ENCODE measurements around the gene FGF7. TPM values are rescaled to one million over a fixed set of nuclear protein-coding genes. Genes with fewer than 3 reads are reported as not detected.

Gene FGF7
- total and polyA plus RNA-seq, 10 of the 15 experiments (the other 5 are each of a cell fraction or from before 2014, with no cell fraction given): 0.08 TPM; not detected in 9

- POLR2A ChIA-PET: no interaction called here
- CTCF ChIA-PET: no interaction called here
- Histone ChIP-seq H3K79me2 (ENCODE audit: control insufficient read depth, insufficient read depth, low read length) (no peaks in the 10 kb centered on the region), H3K4me3 (no peak overlapping the region), H3K36me3 (ENCODE audit: control insufficient read depth in 2 of 2, insufficient read depth in 2 of 2, low read length in 1 of 2) (no peaks in the 10 kb centered on the region), H2AFZ (ENCODE audit: control insufficient read depth, low read depth, low read length) (no peak overlapping the region), H3K27ac (ENCODE audit: control insufficient read depth, insufficient read depth) (no peak overlapping the region), H3K4me1 (ENCODE audit: control insufficient read depth, insufficient read depth, low read length) (no peaks in the 10 kb centered on the region), H3K27me3 (replicated peaks in 1 of 2; ENCODE audit: control insufficient read depth in 2 of 2, insufficient read depth in 2 of 2, low read length in 1 of 2) (no peaks in the 10 kb centered on the region; a peak in 1 of 4 replicates), H3K4me2 (ENCODE audit: control insufficient read depth, insufficient read depth) (no peak overlapping the region), H4K20me1 (ENCODE audit: control insufficient read depth, insufficient read depth) (no peaks in the 10 kb centered on the region), H3K9ac (ENCODE audit: control insufficient read depth, insufficient read depth, low read length) (no peak overlapping the region), H3K9me3 (replicated peaks; ENCODE audit: control insufficient read depth, insufficient read depth, low read length) (no peaks in the 10 kb centered on the region)
- DNase-seq (ENCODE audit: low read depth, low spot score) (no peak), ATAC-seq (no peak), FAIRE-seq (no peak)
- no peak for TF ChIP-seq BCL11A (IDR thresholded peaks at IDR 0.05; ENCODE audit: low read depth, low read length)
- no peak for TF ChIP-seq STAT1 (conservative IDR thresholded peaks at IDR 0.05)
- no peak for TF ChIP-seq ETV6 (conservative IDR thresholded peaks at IDR 0.05 in 1 of 2, IDR thresholded peaks at IDR 0.05 in 1 of 2; ENCODE audit: borderline replicate concordance in 1 of 2, low read depth in 1 of 2)
- no peak for TF ChIP-seq ZZZ3 (IDR thresholded peaks at IDR 0.05; ENCODE audit: control insufficient read depth, insufficient read length, low read depth)
- no peak for TF ChIP-seq CHD1 (IDR thresholded peaks at IDR 0.05; ENCODE audit: low read depth, low read length)
- TF ChIP-seq CBX5 (IDR thresholded peaks at IDR 0.05; ENCODE audit: low read depth): no peak
- TF ChIP-seq POLR2A (IDR thresholded peaks at IDR 0.05; ENCODE audit: low read depth, low read length): no peak
- no peak for TF ChIP-seq RELA (IDR thresholded peaks at IDR 0.05; ENCODE audit: borderline replicate concordance, partially characterized antibody)
- no peak for TF ChIP-seq CBFB (IDR thresholded peaks at IDR 0.05; ENCODE audit: low read depth)
- no peak for TF ChIP-seq E2F8 (IDR thresholded peaks at IDR 0.05; ENCODE audit: low read depth, partially characterized antibody)
- TF ChIP-seq FOS (IDR thresholded peaks at IDR 0.05; ENCODE audit: borderline replicate concordance, extremely low read depth, insufficient read length): no peak
- TF ChIP-seq RCOR1 (conservative IDR thresholded peaks at IDR 0.05; ENCODE audit: low read depth, low read length): no peak
- TF ChIP-seq NBN (IDR thresholded peaks at IDR 0.05): no peak
- TF ChIP-seq TCF7 (IDR thresholded peaks at IDR 0.05; ENCODE audit: borderline replicate concordance): no peak
- no peak for TF ChIP-seq ZBED1 (IDR thresholded peaks at IDR 0.05; ENCODE audit: borderline replicate concordance)
- no peak for TF ChIP-seq IKZF2 (IDR thresholded peaks at IDR 0.05)
- no peak for TF ChIP-seq CREM (IDR thresholded peaks at IDR 0.05; ENCODE audit: low read depth)
- no peak for TF ChIP-seq HDAC6 (IDR thresholded peaks at IDR 0.05; ENCODE audit: unreplicated experiment)
- no peak for TF ChIP-seq IKZF1 (conservative IDR thresholded peaks at IDR 0.05)
- 0% methylated on average over 1 of the region's 1 CpG for WGBS (ENCODE audit: insufficient coverage, insufficient replicate concordance, low lambda C conversion rate, missing lambda C conversion rate)
- in situ Hi-C loops (cut with MboI) (no loop called here), intact Hi-C loops (cut with micrococcal nuclease; ENCODE audit: unreplicated experiment) (no loop called here)
- no TSS peak for BruUV-seq (replicated peaks)
- SMC1A ChIA-PET (ENCODE audit: uncharacterized antibody, unreplicated experiment): no interaction called here
- RAD21 ChIA-PET (ENCODE audit: unreplicated experiment): no interaction called here
Measured at GRCh38 chr15:49452595-49452994, 29.6 kb downstream of the FGF7 start.
